Neutrophil (primary cell): ENCODE data around the gene RAX.

Source experiments
- H3K27ac ChIP-seq: fragments of 200-600 bp; sonication (generic); 2 replicates; pipeline ENCODE4 v1.5.1; 2016; ENCODE audit warnings: mild to moderate bottlenecking, moderate library complexity
- H3K27me3 ChIP-seq: fragments of 200-600 bp; sonication (generic); 2 replicates; pipeline ENCODE4 v1.6.0; 2016; ENCODE audit warnings: mild to moderate bottlenecking
- H3K36me3 ChIP-seq: fragments of 200-600 bp; sonication (generic); 2 replicates; pipeline ENCODE4 v1.5.1; 2017
- H3K4me1 ChIP-seq, 2 experiments: fragments of 200-600 bp in 1 of 2; sonication (generic) in 1 of 2; 1 replicate in 1 of 2; 2 replicates in 1 of 2; pipeline versions ENCODE4 v1.5.1 to v1.6.1; 2013 to 2016; ENCODE audit warnings: low read depth in 1 of 2, low read length in 1 of 2, mild to moderate bottlenecking in 1 of 2, moderate library complexity in 1 of 2; ENCODE audit not compliant: control insufficient read depth in 1 of 2, insufficient read depth in 1 of 2
- H3K4me3 ChIP-seq, 2 experiments: fragments of 200-600 bp in 1 of 2; sonication (generic) in 1 of 2; 1 replicate in 1 of 2; 2 replicates in 1 of 2; pipeline ENCODE4 v1.5.1; 2013 to 2016; ENCODE audit warnings: low read depth in 1 of 2, low read length in 1 of 2, mild to moderate bottlenecking in 1 of 2, moderate library complexity in 1 of 2
- H3K9me3 ChIP-seq: fragments of 200-600 bp; sonication (generic); 2 replicates; pipeline ENCODE4 v1.5.1; 2016
- TF ChIP-seq, protein P1 (sequence below): fragments of 200-600 bp; sonication (generic); IDR thresholded peaks from 2 replicates; pipeline ENCODE4 v1.5.1; 2016; ENCODE audit warnings: antibody characterized with exemption

RAX gene

DNA sequence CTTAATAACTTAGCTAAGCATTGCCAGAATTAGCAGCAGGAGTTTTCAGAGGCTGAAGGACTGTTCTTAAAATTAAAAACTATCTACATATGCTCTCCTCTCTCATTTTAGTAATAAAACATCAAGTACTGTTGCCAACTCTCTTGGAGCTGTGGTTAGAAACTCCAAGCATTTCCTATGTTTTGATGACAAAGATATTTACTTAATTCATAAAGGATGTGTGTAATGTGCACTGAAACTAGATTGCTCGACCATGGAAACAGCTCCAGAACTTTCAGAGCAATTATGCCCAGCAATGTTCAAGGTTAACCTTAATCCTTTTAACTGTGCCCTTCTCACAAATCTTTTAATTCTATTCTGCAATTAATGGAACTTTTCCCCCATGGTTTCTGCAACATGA is 44.9 kb downstream of the RAX start:
- peaks cover 42% of the 10 kb centered on the region for H3K27me3 ChIP-seq
- TF ChIP-seq, protein P1, sequence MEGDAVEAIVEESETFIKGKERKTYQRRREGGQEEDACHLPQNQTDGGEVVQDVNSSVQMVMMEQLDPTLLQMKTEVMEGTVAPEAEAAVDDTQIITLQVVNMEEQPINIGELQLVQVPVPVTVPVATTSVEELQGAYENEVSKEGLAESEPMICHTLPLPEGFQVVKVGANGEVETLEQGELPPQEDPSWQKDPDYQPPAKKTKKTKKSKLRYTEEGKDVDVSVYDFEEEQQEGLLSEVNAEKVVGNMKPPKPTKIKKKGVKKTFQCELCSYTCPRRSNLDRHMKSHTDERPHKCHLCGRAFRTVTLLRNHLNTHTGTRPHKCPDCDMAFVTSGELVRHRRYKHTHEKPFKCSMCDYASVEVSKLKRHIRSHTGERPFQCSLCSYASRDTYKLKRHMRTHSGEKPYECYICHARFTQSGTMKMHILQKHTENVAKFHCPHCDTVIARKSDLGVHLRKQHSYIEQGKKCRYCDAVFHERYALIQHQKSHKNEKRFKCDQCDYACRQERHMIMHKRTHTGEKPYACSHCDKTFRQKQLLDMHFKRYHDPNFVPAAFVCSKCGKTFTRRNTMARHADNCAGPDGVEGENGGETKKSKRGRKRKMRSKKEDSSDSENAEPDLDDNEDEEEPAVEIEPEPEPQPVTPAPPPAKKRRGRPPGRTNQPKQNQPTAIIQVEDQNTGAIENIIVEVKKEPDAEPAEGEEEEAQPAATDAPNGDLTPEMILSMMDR = no peak

DNA sequence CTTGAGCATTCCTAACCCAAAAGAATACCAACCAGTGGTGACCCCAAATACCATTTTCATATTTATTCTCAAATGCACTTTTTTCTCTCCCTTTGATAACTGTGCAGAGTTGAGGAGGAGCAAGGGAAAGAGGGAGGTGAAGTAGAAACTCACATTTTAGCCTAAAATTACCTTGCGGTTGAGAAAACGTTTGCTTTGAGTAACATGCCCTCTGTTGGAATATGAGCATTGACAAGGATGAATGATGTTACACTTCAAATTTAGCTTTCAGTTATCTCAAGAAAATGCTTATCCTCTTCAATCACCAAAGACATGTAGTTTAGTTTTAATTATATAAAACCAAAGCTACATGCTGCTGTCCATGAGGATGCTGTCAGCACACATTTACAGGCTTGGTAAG is 50.9 kb downstream of the RAX start:
- TF ChIP-seq, protein P1 = no peak
- H3K27me3 ChIP-seq = peaks cover 81% of the 10 kb centered on the region
- H3K4me3 ChIP-seq = no peak overlapping the region
- H3K9me3 ChIP-seq = no peaks in the 10 kb centered on the region
- no peak overlapping the region for H3K27ac ChIP-seq
- no peaks in the 10 kb centered on the region for H3K36me3 ChIP-seq
- no peaks in the 10 kb centered on the region for H3K4me1 ChIP-seq

More for the DNA sequence above, 44.9 kb downstream of the RAX start:
- H3K4me1 ChIP-seq = no peaks in the 10 kb centered on the region
- H3K9me3 ChIP-seq = no peaks in the 10 kb centered on the region
- H3K36me3 ChIP-seq = no peaks in the 10 kb centered on the region
- no peak overlapping the region for H3K4me3 ChIP-seq
- no peak overlapping the region for H3K27ac ChIP-seq

DNA sequence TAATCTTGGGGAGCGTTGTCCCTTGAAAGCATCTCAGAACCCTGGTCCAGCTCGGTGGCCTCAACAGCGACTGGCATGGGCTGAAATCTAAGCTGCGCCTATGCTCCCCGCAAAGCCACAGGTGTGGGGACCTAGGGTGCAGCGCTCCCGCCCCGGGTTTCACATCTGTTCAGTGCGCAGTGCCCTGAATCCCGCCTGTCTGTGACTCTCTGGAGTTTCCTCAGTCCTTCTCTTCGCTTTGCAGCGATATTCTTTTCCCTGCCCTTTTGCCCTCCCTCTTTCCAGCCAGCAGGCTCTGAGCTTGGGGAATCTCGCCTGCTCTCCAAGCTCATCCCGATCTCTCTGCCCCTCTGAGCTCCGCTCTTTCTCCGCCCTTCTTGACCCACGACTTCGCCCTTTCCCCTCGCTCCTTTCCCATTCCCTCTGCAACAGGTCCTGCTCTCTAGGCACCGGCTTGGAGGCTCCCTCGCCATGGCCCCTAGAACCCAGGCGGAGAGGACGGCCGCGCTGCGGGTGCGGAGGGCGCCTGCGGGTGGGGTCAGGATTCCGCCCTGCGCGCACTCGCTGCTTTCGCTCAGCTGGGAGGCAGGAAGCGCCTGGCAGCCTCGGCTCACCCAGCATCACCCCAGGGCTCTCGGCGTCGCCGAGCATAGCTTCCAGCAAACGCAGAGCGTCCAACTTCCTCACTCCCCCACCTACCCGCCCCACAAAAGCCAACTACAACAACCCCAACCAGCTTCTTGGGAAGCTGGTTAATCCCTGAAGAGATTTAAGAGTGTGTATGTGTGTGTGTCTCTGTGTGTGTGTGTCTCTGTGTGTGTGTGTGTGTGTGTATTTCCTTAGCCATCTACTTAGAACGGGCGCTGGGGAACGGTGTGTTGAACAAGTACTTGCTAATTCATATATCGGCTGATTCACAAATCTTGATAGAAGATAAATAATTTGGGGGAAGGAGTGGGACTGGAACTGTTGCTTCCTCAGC is 52.2 kb downstream of the RAX start:
- Histone ChIP-seq H3K27me3 (peaks cover 90% of the 10 kb centered on the region), H3K9me3 (no peaks in the 10 kb centered on the region), H3K4me1 (no peaks in the 10 kb centered on the region), H3K36me3 (no peaks in the 10 kb centered on the region), H3K4me3 (no peak overlapping the region), H3K27ac (no peak overlapping the region)
- TF ChIP-seq, protein P1 = no peak

DNA sequence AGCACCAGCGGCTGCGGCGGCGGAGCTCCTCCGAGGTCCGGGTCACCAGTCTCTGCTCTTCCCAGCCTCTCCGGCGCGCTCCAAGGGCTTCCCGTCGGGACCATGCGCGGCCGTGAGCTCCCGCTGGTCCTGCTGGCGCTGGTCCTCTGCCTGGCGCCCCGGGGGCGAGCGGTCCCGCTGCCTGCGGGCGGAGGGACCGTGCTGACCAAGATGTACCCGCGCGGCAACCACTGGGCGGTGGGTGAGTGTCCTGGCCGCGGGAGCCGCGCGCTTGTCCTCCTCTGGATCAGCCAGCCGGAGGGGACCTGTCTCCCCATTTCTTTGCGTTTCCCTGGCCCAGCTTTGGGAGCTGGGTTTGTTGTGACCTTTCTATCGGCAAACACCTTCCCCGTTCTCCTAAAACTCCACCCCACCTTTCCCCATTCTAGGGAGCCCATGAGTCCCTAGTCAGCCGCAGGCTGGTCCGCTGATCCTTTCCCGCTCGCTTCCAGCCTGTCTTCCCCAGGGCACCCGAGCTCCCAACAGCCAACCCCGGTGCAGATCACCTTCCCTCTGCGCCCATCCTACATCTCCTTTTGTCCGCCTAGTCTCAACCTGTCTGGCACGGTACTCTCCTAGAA is 53.0 kb downstream of the RAX start:
- Histone ChIP-seq H3K27ac (no peak overlapping the region), H3K4me1 (no peaks in the 10 kb centered on the region), H3K36me3 (no peaks in the 10 kb centered on the region), H3K9me3 (no peaks in the 10 kb centered on the region), H3K27me3 (peaks cover 93% of the 10 kb centered on the region), H3K4me3 (no peak overlapping the region)
- TF ChIP-seq, protein P1 = no peak

DNA sequence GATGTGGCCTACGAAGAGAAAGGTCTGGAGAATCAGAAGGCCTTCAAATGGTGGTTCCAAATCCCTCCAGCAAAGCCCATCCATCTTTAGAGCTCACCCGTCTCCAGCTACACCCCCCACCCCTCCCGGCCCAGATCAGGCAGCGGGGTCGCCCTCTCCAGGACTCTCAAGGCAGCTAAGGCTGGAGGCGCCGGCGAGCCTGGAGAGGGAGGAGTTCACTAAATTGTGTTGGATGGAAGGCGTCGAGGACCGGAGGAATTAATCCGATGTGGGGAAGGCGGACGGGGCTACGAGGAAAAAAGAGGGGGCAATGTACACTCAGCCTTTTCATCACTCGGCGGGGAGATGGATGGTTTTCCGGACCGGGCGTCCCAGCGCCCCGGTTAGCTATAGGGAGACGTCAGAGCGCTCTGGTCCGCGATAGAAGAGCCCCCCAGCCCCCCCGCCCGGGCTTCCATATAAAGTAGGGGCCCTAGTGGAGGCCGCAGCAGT is 53.5 kb downstream of the RAX start, which contains the start of gene GRP:
Gene GRP, plus strand, starts transcription at position 487 of the 492 bp plus-strand sequence. CDS start 108 bp downstream, outside the sequence.
- H3K36me3 ChIP-seq = no peaks in the 10 kb centered on the region
- H3K9me3 ChIP-seq = no peaks in the 10 kb centered on the region
- TF ChIP-seq, protein P1 = no peak
- H3K27me3 ChIP-seq = peaks cover 95% of the 10 kb centered on the region
- no peak within 1 kb of the TSS for H3K4me3 ChIP-seq
- H3K4me1 ChIP-seq = no peaks in the 10 kb centered on the region
- H3K27ac ChIP-seq = no peak within 1 kb of the TSS
